Trophoblast cell (in vitro differentiated cells and primary cell): ENCODE results near the gene ATP6V0B.

Experiments
- DNase-seq, 2 donors: peaks; one replicate each; pipeline ENCODE4 v3.0.0-alpha.2; 2016
- H2AFZ ChIP-seq: 2 replicates; pipeline ENCODE4 v1.6.1; 2013; ENCODE audit warnings: low read length, moderate library complexity, mild to moderate bottlenecking; ENCODE audit not compliant: insufficient read depth, poor library complexity
- H2AK5ac ChIP-seq: 2 replicates; pipeline ENCODE4 v1.6.1; 2013; ENCODE audit warnings: mild to moderate bottlenecking, low read length
- H2BK120ac ChIP-seq: 2 replicates; pipeline ENCODE4 v1.6.1; 2013; ENCODE audit warnings: low read length, mild to moderate bottlenecking, moderate library complexity; ENCODE audit not compliant: insufficient read depth, poor library complexity
- H2BK12ac ChIP-seq: 2 replicates; pipeline ENCODE4 v1.6.1; 2013; ENCODE audit warnings: mild to moderate bottlenecking, low read length, moderate library complexity
- H2BK5ac ChIP-seq: 2 replicates; pipeline ENCODE4 v1.6.1; 2013; ENCODE audit warnings: low read length, low read depth, moderate library complexity, mild to moderate bottlenecking; ENCODE audit not compliant: poor library complexity
- H3K14ac ChIP-seq: 2 replicates; pipeline ENCODE4 v1.6.1; 2013; ENCODE audit warnings: mild to moderate bottlenecking, low read length
- H3K18ac ChIP-seq: 2 replicates; pipeline ENCODE4 v1.6.1; 2013; ENCODE audit warnings: mild to moderate bottlenecking, low read length
- H3K23ac ChIP-seq: 2 replicates; pipeline ENCODE4 v1.6.1; 2013; ENCODE audit warnings: low read length
- H3K27ac ChIP-seq: 2 replicates; pipeline ENCODE4 v1.5.1; 2013; ENCODE audit warnings: low read depth, mild to moderate bottlenecking, inconsistent platforms, low read length, moderate library complexity
- H3K27me3 ChIP-seq: 2 replicates; pipeline ENCODE4 v1.6.1; 2013; ENCODE audit warnings: inconsistent platforms, mild to moderate bottlenecking, low read length, moderate library complexity; ENCODE audit not compliant: insufficient read depth
- H3K36me3 ChIP-seq, 2 experiments: 1 replicate in 1 of 2; 2 replicates in 1 of 2; pipeline ENCODE4 v1.6.1; 2013; ENCODE audit warnings: low read length in 2 of 2, mild to moderate bottlenecking in 2 of 2, moderate library complexity in 1 of 2; ENCODE audit not compliant: insufficient read depth in 2 of 2, control insufficient read depth in 1 of 2
- H3K4ac ChIP-seq: 2 replicates; pipeline ENCODE4 v1.6.1; 2013; ENCODE audit warnings: low read depth, mild to moderate bottlenecking, low read length, moderate library complexity
- H3K4me1 ChIP-seq, 2 experiments: 1 replicate in 1 of 2; 2 replicates in 1 of 2; pipeline ENCODE4 v1.6.1; 2013; ENCODE audit warnings: low read length in 2 of 2, mild to moderate bottlenecking in 2 of 2, moderate library complexity in 1 of 2; ENCODE audit not compliant: insufficient read depth in 2 of 2, control insufficient read depth in 1 of 2
- H3K4me2 ChIP-seq: 2 replicates; pipeline ENCODE4 v1.6.1; 2013; ENCODE audit warnings: inconsistent platforms, mild to moderate bottlenecking, low read length, moderate library complexity
- H3K4me3 ChIP-seq: 2 replicates; pipeline ENCODE4 v1.5.1; 2013; ENCODE audit warnings: mild to moderate bottlenecking, low read depth, low read length, inconsistent platforms
- H3K79me1 ChIP-seq: one replicate; pipeline ENCODE4 v1.6.1; 2013; ENCODE audit warnings: low read length
- H3K79me2 ChIP-seq: 2 replicates; pipeline ENCODE4 v1.6.1; 2013; ENCODE audit warnings: low read length, mild to moderate bottlenecking; ENCODE audit not compliant: control insufficient read depth, insufficient read depth, poor library complexity
- H3K9ac ChIP-seq: 2 replicates; pipeline ENCODE4 v1.6.1; 2013; ENCODE audit warnings: mild to moderate bottlenecking, low read length
- H3K9me3 ChIP-seq: 2 replicates; pipeline ENCODE4 v1.6.1; 2013; ENCODE audit warnings: low read depth, mild to moderate bottlenecking, control low read depth, inconsistent platforms, low read length; ENCODE audit not compliant: insufficient read depth
- H4K12ac ChIP-seq: 2 replicates; pipeline ENCODE4 v1.6.1; 2013; ENCODE audit warnings: low read depth, mild to moderate bottlenecking, low read length, moderate library complexity
- H4K8ac ChIP-seq: 2 replicates; pipeline ENCODE4 v1.6.1; 2013; ENCODE audit warnings: low read depth, mild to moderate bottlenecking, low read length, moderate library complexity
- H4K91ac ChIP-seq: one replicate; pipeline ENCODE4 v1.6.1; 2013; ENCODE audit warnings: low read depth, mild to moderate bottlenecking, low read length, moderate library complexity
- WGBS: extraction: QIAGEN DNeasy Blood & Tissue Kit; methylation state at CpG from one replicate; pipeline ENCODE4 v1.1.7; 2013; ENCODE audit warnings: missing lambda C conversion rate; ENCODE audit not compliant: insufficient read length, insufficient coverage; ENCODE audit errors: extremely low coverage; 5-methylcytosine and 5-hydroxymethylcytosine counted together

Gene ATP6V0B

GRCh38 chr1:43984855-43985254, 10.1 kb downstream of the ATP6V0B start:
- Histone ChIP-seq H3K79me1 (peaks cover 3% of the 10 kb centered on the region), H3K9ac (no peak overlapping the region), H3K4ac (no peak overlapping the region), H3K4me3 (no peak overlapping the region), H3K27ac (no peak overlapping the region), H2BK5ac (no peak overlapping the region), H3K18ac (no peak overlapping the region), H3K23ac (no peak overlapping the region), H3K14ac (no peak overlapping the region), H4K12ac (no peak overlapping the region), H3K79me2 (peaks cover 3% of the 10 kb centered on the region), H3K4me1 (peaks cover 5 to 8% of the 10 kb centered on the region in 2 experiments), H4K91ac (no peak overlapping the region), H3K9me3 (peaks cover 3% of the 10 kb centered on the region), H2BK12ac (no peak overlapping the region), H2BK120ac (no peak overlapping the region), H4K8ac (no peak overlapping the region), H3K36me3 (peaks cover 38 to 40% of the 10 kb centered on the region in 2 experiments), H3K4me2 (no peak overlapping the region), H2AFZ (no peak overlapping the region), H3K27me3 (no peaks in the 10 kb centered on the region), H2AK5ac (no peak overlapping the region)
- no peak for DNase-seq
- WGBS, result no CpG with 5 or more reads among the region's 16 CpGs

DNA sequence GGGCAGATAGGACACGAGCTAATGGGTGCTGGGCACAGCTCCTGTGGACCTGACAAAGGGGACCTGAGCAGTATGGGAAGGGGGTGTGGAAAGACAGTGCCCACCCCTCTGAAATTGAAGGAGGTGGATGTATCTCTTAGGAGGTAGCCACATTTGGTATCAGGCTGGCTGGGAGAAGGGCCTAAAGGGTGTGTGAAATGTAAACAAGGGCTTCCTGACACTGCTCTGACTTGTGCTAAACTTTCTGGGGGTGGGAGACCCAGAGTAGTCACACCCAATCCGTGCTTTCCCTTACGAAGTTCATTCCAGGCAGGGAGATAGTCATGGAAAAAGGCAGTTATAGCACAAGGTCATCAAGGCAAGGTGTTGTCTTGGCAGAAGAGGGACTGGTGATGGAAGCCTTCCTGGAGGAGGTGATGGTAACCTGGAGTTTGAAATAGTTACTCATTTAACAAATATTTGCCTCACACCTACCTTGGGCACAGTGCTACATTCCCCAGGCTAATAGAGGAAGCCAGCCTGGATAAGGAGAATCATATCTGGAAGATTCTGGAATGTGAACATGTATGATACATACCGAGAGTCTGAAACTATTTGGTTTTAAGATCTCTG, 11.3 kb downstream of the ATP6V0B start:
- no peak overlapping the region for H3K4me2 ChIP-seq
- WGBS, result no CpG with 5 or more reads among the region's 4 CpGs
- H3K9ac ChIP-seq, result no peak overlapping the region
- no peak overlapping the region for H2BK5ac ChIP-seq
- H3K23ac ChIP-seq, result no peak overlapping the region
- no peak overlapping the region for H2BK12ac ChIP-seq
- H3K9me3 ChIP-seq, result peaks cover 3% of the 10 kb centered on the region
- H3K79me1 ChIP-seq, result peaks cover 2% of the 10 kb centered on the region
- no peak overlapping the region for H3K4ac ChIP-seq
- H4K8ac ChIP-seq, result no peak overlapping the region
- no peaks in the 10 kb centered on the region for H3K79me2 ChIP-seq
- DNase-seq, result peak; percentile 67 to 93
- no peak overlapping the region for H2AK5ac ChIP-seq
- H2BK120ac ChIP-seq, result no peak overlapping the region
- H3K4me1 ChIP-seq, result peaks cover 5% of the 10 kb centered on the region in 2 experiments
- H4K12ac ChIP-seq, result no peak overlapping the region
- peaks cover 37% of the 10 kb centered on the region in 2 experiments for H3K36me3 ChIP-seq
- H3K14ac ChIP-seq, result no peak overlapping the region
- H3K27me3 ChIP-seq, result no peaks in the 10 kb centered on the region
- no peak overlapping the region for H4K91ac ChIP-seq
- H3K18ac ChIP-seq, result no peak overlapping the region
- H3K4me3 ChIP-seq, result no peak overlapping the region
- no peak overlapping the region for H2AFZ ChIP-seq
- no peak overlapping the region for H3K27ac ChIP-seq

DNA sequence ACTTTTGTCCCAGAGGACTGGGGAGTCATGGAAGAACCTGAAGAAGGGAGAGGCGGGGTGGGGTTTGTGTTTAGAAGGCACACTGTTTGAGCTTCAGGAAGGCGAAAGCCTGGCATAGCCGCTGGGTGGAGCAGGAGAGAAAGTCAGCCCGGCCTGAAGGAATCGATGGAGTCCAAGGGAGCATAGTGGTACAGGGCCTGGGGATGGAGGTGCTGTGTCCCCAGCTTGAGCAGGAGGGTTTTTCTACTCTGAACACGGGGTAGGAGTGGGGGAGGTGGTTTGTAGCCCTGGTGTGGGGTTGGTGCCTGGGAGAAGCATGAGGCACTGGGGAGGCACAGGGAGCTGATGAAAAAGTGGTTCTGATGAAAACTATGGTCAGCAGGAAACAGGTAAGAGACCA, 12.0 kb downstream of the ATP6V0B start:
- H3K14ac ChIP-seq, result no peak overlapping the region
- H3K4me1 ChIP-seq, result peaks cover 5 to 7% of the 10 kb centered on the region in 2 experiments

GRCh38 chr1:43987159-43987902, 12.6 kb downstream of the ATP6V0B start:
- H4K12ac ChIP-seq, result no peak overlapping the region
- no peak for DNase-seq
- peaks cover 3% of the 10 kb centered on the region for H3K9me3 ChIP-seq
- no peak overlapping the region for H2AFZ ChIP-seq
- no peak overlapping the region for H4K91ac ChIP-seq
- H2BK12ac ChIP-seq, result no peak overlapping the region
- no peak overlapping the region for H2AK5ac ChIP-seq
- no peak overlapping the region for H3K4me3 ChIP-seq
- H3K4me2 ChIP-seq, result no peak overlapping the region
- H3K4ac ChIP-seq, result no peak overlapping the region
- no peak overlapping the region for H3K18ac ChIP-seq
- H4K8ac ChIP-seq, result no peak overlapping the region
- H3K9ac ChIP-seq, result no peak overlapping the region
- H3K27me3 ChIP-seq, result no peaks in the 10 kb centered on the region
- no peak overlapping the region for H2BK120ac ChIP-seq
- H3K14ac ChIP-seq, result no peak overlapping the region
- H3K79me1 ChIP-seq, result peaks cover 9% of the 10 kb centered on the region
- H3K79me2 ChIP-seq, result peaks cover 2% of the 10 kb centered on the region
- no peak overlapping the region for H3K23ac ChIP-seq
- H3K36me3 ChIP-seq, result peaks cover 26 to 27% of the 10 kb centered on the region in 2 experiments
- H3K27ac ChIP-seq, result no peak overlapping the region
- no CpG with 5 or more reads among the region's 6 CpGs for WGBS
- H3K4me1 ChIP-seq, result peaks cover 7 to 8% of the 10 kb centered on the region in 2 experiments
- no peak overlapping the region for H2BK5ac ChIP-seq

More for the DNA sequence above, 12.0 kb downstream of the ATP6V0B start:
- Histone ChIP-seq H2BK5ac (no peak overlapping the region), H2AK5ac (no peak overlapping the region), H3K4ac (no peak overlapping the region), H3K9me3 (peaks cover 3% of the 10 kb centered on the region), H3K27me3 (no peaks in the 10 kb centered on the region), H3K79me2 (peaks cover under 1% of the 10 kb centered on the region), H4K91ac (no peak overlapping the region), H3K18ac (no peak overlapping the region), H3K4me3 (no peak overlapping the region), H3K27ac (no peak overlapping the region), H3K36me3 (peaks cover 31% of the 10 kb centered on the region in 2 experiments), H4K8ac (no peak overlapping the region), H2AFZ (no peak overlapping the region), H2BK12ac (no peak overlapping the region), H3K23ac (no peak overlapping the region), H2BK120ac (no peak overlapping the region), H3K4me2 (no peak overlapping the region), H4K12ac (no peak overlapping the region), H3K79me1 (peaks cover 8% of the 10 kb centered on the region), H3K9ac (no peak overlapping the region)
- DNase-seq, result peak in 1 of 2 donors; percentile 61
- no CpG with 5 or more reads among the region's 6 CpGs for WGBS
